ENCODE results near the gene SUCLA2.

GRCh38 chr13:48001114-48001881, at the start of gene SUCLA2:
- TF ChIP-seq CTCF (conservative IDR thresholded peaks at IDR 0.05; ENCODE audit: low read length): no peak
- no peak for TF ChIP-seq EZH2phosphoT487 (IDR thresholded peaks at IDR 0.05; ENCODE audit: borderline replicate concordance)

Measured in Loucy (cell line).